ENCODE measurements around the gene CACNA1C. TPM values are rescaled to one million over a fixed set of nuclear protein-coding genes. Genes with fewer than 3 reads are reported as not detected.

CACNA1C gene
- total RNA-seq, 6 donors from 2014 or later: 5.2 to 45.1 (median 8.8) TPM

GRCh38 chr12:2689879-2690278 lies 637.1 kb downstream of the CACNA1C start:
- Histone ChIP-seq H3K4me1 (peaks cover 0 to 15% (median 7%) of the 10 kb centered on the region in 4 donors), H3K27ac (no peak overlapping the region), H3K36me3 (peaks cover 0 to 4% (median 0%) of the 10 kb centered on the region in 4 donors), H3K4me3 (no peak overlapping the region), H3K9me3 (no peaks in the 10 kb centered on the region), H3K27me3 (no peaks in the 10 kb centered on the region)
- 70 to 75% methylated on average over 8 of the region's 8 CpGs for WGBS, 2 donors
- TF ChIP-seq EP300 (IDR thresholded peaks at IDR 0.05) (no peak), POLR2AphosphoS5 (IDR thresholded peaks at IDR 0.05) (no peak), CTCF (IDR thresholded peaks at IDR 0.05) (no peak), POLR2A (IDR thresholded peaks at IDR 0.05) (no peak)
- ATAC-seq (ENCODE audit: low FRiP score in 2 of 2) (no peak), DNase-seq (no peak)

DNA sequence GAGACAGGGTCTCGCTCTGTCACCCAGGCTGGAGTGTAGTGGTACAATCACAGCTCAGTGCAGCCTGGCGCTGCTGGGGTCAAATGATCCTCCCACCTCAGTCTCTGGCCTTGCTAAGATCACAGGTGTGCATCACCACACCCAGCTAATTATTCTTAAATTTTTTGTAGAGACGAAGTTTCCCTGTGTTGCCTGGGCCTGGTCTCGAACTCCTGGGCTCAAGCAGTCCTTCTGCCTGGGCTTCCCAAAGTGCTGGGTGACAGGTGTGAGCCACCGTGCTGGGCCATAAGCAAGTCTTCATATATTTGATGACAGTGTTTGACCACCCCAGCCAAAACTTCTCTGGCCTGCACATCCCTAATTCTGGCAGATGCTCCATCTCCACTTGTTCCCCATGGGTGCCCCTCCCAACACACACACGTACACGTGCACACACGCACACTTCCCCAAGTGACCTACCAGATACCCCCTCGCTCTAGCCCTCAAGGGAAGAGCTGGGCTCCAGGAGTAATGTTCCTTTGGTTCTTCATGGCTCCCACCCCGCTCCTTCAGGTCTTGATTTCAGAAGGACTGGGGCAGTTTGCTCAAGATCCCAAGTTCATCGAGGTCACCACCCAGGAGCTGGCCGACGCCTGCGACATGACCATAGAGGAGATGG lies 637.7 kb downstream of the CACNA1C start:
- DNase-seq (no peak), ATAC-seq (ENCODE audit: low FRiP score in 2 of 2) (no peak)
- Histone ChIP-seq H3K27me3 (no peaks in the 10 kb centered on the region), H3K27ac (no peak overlapping the region), H3K4me1 (peaks cover 0 to 15% (median 7%) of the 10 kb centered on the region in 4 donors), H3K36me3 (peaks cover 0 to 4% (median 0%) of the 10 kb centered on the region in 4 donors), H3K4me3 (peak overlapping the region in 3 of 4 donors; percentile 34 to 53 (median 48)), H3K9me3 (no peaks in the 10 kb centered on the region)
- 61 to 85% methylated on average over 10 to 13 of the region's 14 CpGs for WGBS, 2 donors
- TF ChIP-seq CTCF (IDR thresholded peaks at IDR 0.05) (no peak), EP300 (IDR thresholded peaks at IDR 0.05) (no peak), POLR2AphosphoS5 (IDR thresholded peaks at IDR 0.05) (no peak)

GRCh38 chr12:2691006-2691344 lies 638.2 kb downstream of the CACNA1C start:
- DNase-seq (peak in 1 of 2 donors; percentile 87), ATAC-seq (ENCODE audit: low FRiP score in 2 of 2) (peak in 1 of 2 donors; percentile 31)
- Histone ChIP-seq H3K36me3 (peaks cover 0 to 4% (median 0%) of the 10 kb centered on the region in 4 donors), H3K27ac (peak overlapping the region in 1 of 4 donors; percentile 40), H3K9me3 (no peaks in the 10 kb centered on the region), H3K4me1 (peaks cover 0 to 15% (median 7%) of the 10 kb centered on the region in 4 donors), H3K4me3 (peak overlapping the region in 3 of 4 donors; percentile 34 to 53 (median 48)), H3K27me3 (no peaks in the 10 kb centered on the region)
- 18 to 30% methylated on average over 15 to 28 of the region's 28 CpGs for WGBS, 2 donors
- TF ChIP-seq EP300 (IDR thresholded peaks at IDR 0.05) (no peak), CTCF (IDR thresholded peaks at IDR 0.05) (no peak), POLR2A (IDR thresholded peaks at IDR 0.05) (no peak), POLR2AphosphoS5 (IDR thresholded peaks at IDR 0.05) (no peak)

DNA sequence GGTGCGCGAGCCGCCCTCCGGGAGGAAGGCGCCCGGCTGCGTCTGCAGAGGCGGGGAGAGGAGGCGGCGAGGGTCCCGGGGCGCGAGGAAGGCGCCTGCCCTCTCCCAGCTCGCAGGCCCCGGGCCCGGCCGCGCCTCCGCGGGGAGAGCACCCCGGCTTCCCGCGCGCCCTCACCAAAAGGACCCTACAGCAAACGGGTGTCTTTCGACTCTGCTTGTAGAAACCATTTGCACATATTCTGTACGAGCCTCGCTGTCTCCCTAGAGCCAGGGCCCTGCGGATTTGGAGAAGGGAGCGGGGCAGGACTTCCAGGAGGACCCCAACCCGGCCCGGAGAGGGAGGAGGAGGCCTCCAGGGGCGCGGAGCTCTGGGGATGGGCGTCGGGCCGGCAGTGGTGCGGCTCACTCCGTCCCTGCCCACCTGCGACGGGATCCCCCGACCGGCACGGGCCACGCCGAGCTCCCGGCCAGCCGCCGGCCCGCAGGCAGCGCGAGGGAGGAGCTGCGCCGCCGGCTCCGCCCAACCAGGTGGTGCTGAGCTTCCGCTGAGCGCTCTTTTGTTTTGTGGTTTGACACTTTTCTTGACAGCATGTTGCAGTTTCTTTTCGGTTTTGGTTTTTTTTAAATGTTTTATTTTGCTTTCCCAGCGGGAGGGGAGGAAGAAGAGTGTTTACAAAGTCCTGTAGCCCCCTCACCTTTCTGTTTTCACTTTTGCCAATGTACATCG lies 638.7 kb downstream of the CACNA1C start:
- 7 to 29% methylated on average over 31 to 46 of the region's 62 CpGs for WGBS, 2 donors
- H3K4me1 ChIP-seq: peaks cover 0 to 15% (median 7%) of the 10 kb centered on the region in 4 donors
- H3K36me3 ChIP-seq: peaks cover 0 to under 1% (median 0%) of the 10 kb centered on the region in 4 donors
- H3K27ac ChIP-seq: peak overlapping the region in 2 of 4 donors; percentile 40 to 52
- H3K4me3 ChIP-seq: peak overlapping the region; percentile 1 to 53 (median 41)
- no peak for TF ChIP-seq CTCF (IDR thresholded peaks at IDR 0.05)
- TF ChIP-seq POLR2A (IDR thresholded peaks at IDR 0.05): no peak
- no peak for TF ChIP-seq EP300 (IDR thresholded peaks at IDR 0.05)
- no peak for TF ChIP-seq POLR2AphosphoS5 (IDR thresholded peaks at IDR 0.05)
- no peaks in the 10 kb centered on the region for H3K9me3 ChIP-seq
- DNase-seq (peak in 1 of 2 donors; percentile 86), ATAC-seq (ENCODE audit: low FRiP score in 2 of 2) (peak in 1 of 2 donors; percentile 40)
- no peaks in the 10 kb centered on the region for H3K27me3 ChIP-seq

Measured in upper lobe of left lung (tissue), 6 donors.